T-helper 2 cell (primary cell): Measurements from ENCODE around the gene PRSS23.
"Not testable (repeated sequence)": the region's sequence is repeated elsewhere in the genome, so short reads cannot be mapped to it uniquely, and the experiment has no call there.

Experiments used
- DNase-seq, 5 experiments: peaks; one replicate each; pipeline versions ENCODE4 v3.0.0 to v3.0.0-alpha.2; 2012 to 2022

Gene PRSS23

GRCh38 chr11:86815726-86816125, 15.4 kb downstream of the PRSS23 start:
- no peak for DNase-seq

DNA sequence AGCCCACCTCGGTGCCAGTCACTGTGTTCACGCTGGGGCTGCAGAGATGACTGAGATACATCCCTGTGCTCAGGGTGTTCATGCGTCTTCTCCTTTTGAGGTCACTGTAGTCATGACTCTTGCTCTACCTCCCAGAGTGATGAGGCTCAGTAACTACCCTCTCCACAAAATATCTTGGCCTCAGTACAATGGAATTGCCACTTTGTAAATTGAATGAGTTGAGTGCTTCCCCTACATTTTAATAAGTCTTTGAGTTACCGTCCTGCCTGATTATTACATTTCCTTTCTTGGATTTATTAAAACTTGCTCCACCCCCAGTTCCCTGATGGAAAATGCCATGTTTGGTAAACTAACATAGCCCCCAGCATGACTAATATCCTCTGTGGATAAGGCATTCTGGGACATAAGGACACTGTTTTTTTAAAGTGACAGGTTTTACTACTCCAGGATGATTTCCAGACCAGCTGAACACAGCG, 15.9 kb downstream of the PRSS23 start:
- DNase-seq, result no peak

- DNase-seq, result peak in 1 of 5 experiments; percentile 59
Observed at GRCh38 chr11:86818462-86819192, 18.3 kb downstream of the PRSS23 start.

GRCh38 chr11:86824139-86824538, 23.8 kb downstream of the PRSS23 start:
- DNase-seq, result not testable (repeated sequence)

- DNase-seq, result not testable (repeated sequence)
Observed at GRCh38 chr11:86834376-86834775, 34.0 kb downstream of the PRSS23 start.

- not testable (repeated sequence) for DNase-seq
Observed at GRCh38 chr11:86844762-86845508, 44.6 kb downstream of the PRSS23 start.

DNA sequence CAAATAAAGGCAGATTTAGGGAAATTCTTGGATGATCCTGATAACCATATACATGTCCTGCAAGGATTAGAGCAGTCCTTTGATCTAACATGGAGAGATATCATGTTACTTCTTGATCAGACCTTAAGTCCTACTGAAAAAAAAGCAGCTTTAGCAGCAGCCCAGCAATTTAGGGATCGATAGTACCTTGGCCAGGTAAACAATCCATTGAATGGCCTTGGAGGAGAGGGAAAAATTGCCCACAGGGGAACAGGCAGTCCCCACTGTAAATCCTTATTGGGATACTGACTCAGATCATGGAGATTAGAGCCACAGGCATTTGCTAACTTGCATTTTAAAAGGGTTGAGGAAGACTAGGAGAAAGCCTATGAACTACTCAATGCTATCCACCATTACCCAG, 47.8 kb downstream of the PRSS23 start:
- DNase-seq, result no peak

DNA sequence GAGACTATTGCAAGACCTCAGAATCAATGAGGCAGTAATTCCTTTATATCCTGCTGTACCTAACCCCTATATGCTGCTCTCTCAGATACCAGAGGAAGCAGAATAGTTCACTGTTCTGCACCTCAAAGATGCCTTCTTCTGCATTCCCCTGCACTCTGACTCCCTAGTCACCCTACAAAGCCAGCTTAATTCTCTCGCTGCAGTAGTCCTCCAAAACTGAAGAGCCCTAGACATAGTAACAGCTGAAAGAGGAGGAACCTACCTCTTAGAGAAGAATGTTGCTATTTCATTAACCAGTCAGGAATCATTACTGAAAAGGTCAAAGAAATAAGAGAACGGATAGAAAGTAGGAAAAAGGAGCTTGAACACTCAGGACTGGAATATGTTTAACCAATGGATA, 49.3 kb downstream of the PRSS23 start:
- DNase-seq, result no peak
